Osteocyte (in vitro differentiated cells): ENCODE data around the gene USP38. TPM values are rescaled to one million over a fixed set of nuclear protein-coding genes. Genes with fewer than 3 reads are reported as not detected.
A peak's percentile ranks its signal among the peaks of the same experiment; 100 is the strongest.

Experiments
- DNase-seq: peaks from one replicate; pipeline ENCODE4 v3.0.0; 2021; ENCODE audit warnings: mixed read lengths; ENCODE audit not compliant: unreplicated experiment; ENCODE audit errors: extremely low spot score
- H3K27ac Mint-ChIP-seq: one replicate; pipeline ENCODE4 v1.8.0; 2021; ENCODE audit warnings: mild to moderate bottlenecking, mixed read lengths; ENCODE audit not compliant: unreplicated experiment
- H3K27me3 Mint-ChIP-seq: one replicate; pipeline ENCODE4 v1.8.0; 2021; ENCODE audit warnings: mixed read lengths; ENCODE audit not compliant: unreplicated experiment
- H3K36me3 Mint-ChIP-seq: one replicate; pipeline ENCODE4 v1.8.0; 2021; ENCODE audit warnings: mixed read lengths; ENCODE audit not compliant: unreplicated experiment
- H3K4me1 Mint-ChIP-seq: one replicate; pipeline ENCODE4 v1.8.0; 2021; ENCODE audit warnings: mixed read lengths; ENCODE audit not compliant: unreplicated experiment
- H3K4me3 Mint-ChIP-seq: one replicate; pipeline ENCODE4 v1.8.0; 2021; ENCODE audit warnings: mild to moderate bottlenecking, moderate library complexity, mixed read lengths; ENCODE audit not compliant: unreplicated experiment
- H3K9me3 Mint-ChIP-seq: one replicate; pipeline ENCODE4 v1.8.0; 2021; ENCODE audit warnings: mixed read lengths; ENCODE audit not compliant: unreplicated experiment
- total RNA-seq: library from RNA; stranded (reverse); gene quantifications from 2 replicates; pipeline ENCODE4 v1.2.1, GENCODE V29; 2021
- TF ChIP-seq, protein P1 (sequence below): fragments of 200-600 bp; sonication (generic); IDR thresholded peaks from 2 replicates; pipeline ENCODE4 v1.5.0; 2021; ENCODE audit warnings: antibody characterized with exemption, mild to moderate bottlenecking, moderate library complexity

USP38 gene
- total RNA-seq, 1 donor from 2014 or later = 19.5 TPM

DNA sequence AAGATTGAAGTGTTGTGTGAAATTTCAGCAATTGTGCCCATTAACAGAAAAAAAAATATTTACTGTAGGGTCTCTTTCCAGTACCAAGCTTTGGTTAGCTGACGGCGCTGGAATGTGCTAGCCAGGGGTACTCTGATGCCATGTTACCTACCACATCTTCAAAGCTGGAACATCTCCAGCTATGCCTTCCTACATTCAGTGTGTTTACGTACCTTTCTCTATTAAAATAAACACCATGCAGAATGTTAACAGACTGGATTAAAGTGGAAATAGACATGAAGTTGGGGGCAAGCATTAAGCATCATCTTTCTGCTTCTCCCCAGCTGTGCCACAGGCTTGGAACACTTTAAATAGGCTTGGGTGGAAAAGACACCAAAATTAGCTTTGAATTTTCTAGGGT, 65.9 kb downstream of the USP38 start:
- Mint-ChIP-seq H3K27me3 (no peaks in the 10 kb centered on the region), H3K4me1 (peaks cover 25% of the 10 kb centered on the region), H3K36me3 (no peaks in the 10 kb centered on the region), H3K9me3 (no peaks in the 10 kb centered on the region), H3K27ac (no peak overlapping the region), H3K4me3 (no peak overlapping the region)
- TF ChIP-seq, protein P1, sequence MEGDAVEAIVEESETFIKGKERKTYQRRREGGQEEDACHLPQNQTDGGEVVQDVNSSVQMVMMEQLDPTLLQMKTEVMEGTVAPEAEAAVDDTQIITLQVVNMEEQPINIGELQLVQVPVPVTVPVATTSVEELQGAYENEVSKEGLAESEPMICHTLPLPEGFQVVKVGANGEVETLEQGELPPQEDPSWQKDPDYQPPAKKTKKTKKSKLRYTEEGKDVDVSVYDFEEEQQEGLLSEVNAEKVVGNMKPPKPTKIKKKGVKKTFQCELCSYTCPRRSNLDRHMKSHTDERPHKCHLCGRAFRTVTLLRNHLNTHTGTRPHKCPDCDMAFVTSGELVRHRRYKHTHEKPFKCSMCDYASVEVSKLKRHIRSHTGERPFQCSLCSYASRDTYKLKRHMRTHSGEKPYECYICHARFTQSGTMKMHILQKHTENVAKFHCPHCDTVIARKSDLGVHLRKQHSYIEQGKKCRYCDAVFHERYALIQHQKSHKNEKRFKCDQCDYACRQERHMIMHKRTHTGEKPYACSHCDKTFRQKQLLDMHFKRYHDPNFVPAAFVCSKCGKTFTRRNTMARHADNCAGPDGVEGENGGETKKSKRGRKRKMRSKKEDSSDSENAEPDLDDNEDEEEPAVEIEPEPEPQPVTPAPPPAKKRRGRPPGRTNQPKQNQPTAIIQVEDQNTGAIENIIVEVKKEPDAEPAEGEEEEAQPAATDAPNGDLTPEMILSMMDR = no peak
- DNase-seq = no peak

DNA sequence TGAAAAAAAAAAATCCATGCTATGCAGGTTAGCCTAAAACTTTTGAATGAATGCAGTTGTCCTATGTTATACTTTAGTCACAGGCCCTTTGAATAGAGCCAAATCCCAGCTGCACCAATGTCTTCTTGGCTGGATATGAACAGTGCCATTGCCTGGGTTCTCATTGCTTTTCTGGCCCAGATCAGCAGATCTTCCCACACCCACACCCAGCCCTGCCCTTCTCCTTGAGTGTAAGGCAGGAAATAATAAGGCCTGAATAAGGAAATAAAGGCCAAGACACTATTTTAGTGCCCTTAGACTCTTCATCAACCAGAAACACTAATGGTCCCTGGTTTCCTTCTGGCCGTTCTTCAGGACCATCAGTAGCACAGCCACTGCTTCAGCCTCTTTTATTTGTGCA, 66.6 kb downstream of the USP38 start:
- peak overlapping the region; percentile 38 for H3K27ac Mint-ChIP-seq
- H3K27me3 Mint-ChIP-seq = no peaks in the 10 kb centered on the region
- TF ChIP-seq, protein P1 = no peak
- no peak overlapping the region for H3K4me3 Mint-ChIP-seq
- H3K9me3 Mint-ChIP-seq = no peaks in the 10 kb centered on the region
- H3K4me1 Mint-ChIP-seq = peaks cover 25% of the 10 kb centered on the region
- DNase-seq = no peak
- H3K36me3 Mint-ChIP-seq = no peaks in the 10 kb centered on the region

DNA sequence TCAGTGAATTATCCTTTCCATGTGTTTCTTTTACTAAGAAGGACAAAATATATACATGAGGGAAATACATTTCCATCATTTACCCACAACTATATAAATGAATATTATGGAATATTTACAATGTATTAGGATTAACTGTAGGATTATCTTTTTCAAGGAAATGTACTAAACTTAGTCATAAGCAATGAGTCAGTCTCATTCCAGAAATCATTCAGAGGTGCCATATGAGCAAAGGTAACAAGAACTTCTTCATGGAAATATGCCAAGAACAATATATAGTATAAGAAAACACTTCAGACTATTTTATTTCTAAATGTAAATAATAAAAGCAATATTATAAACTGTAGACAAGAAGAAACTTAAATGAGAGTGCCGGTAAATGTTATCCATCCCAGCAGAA, 67.1 kb downstream of the USP38 start:
- Mint-ChIP-seq H3K36me3 (no peaks in the 10 kb centered on the region), H3K27me3 (no peaks in the 10 kb centered on the region), H3K4me1 (peaks cover 25% of the 10 kb centered on the region), H3K9me3 (no peaks in the 10 kb centered on the region), H3K4me3 (no peak overlapping the region), H3K27ac (no peak overlapping the region)
- no peak for DNase-seq
- TF ChIP-seq, protein P1 = no peak

DNA sequence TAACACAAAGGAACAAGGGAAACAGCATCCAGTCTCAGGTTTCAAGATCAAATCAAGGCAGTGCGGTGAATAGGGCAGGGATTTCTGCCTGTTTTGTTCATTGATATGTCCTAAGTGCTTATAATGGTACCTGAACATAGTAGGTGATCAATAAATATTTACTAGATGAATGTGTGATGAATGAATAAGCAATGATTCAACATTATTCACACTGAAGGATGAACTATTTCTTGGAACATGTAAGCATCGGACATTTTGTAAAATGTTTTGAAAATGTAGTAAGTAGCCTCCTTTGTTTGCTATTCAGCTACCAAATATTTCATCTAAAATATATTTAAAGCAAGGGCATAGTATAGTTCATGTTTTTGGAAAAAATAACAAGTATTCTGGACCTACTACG, 67.8 kb downstream of the USP38 start:
- DNase-seq = no peak
- TF ChIP-seq, protein P1 = no peak
- Mint-ChIP-seq H3K4me3 (no peak overlapping the region), H3K27me3 (no peaks in the 10 kb centered on the region), H3K27ac (no peak overlapping the region), H3K4me1 (peaks cover 25% of the 10 kb centered on the region), H3K9me3 (no peaks in the 10 kb centered on the region), H3K36me3 (no peaks in the 10 kb centered on the region)

DNA sequence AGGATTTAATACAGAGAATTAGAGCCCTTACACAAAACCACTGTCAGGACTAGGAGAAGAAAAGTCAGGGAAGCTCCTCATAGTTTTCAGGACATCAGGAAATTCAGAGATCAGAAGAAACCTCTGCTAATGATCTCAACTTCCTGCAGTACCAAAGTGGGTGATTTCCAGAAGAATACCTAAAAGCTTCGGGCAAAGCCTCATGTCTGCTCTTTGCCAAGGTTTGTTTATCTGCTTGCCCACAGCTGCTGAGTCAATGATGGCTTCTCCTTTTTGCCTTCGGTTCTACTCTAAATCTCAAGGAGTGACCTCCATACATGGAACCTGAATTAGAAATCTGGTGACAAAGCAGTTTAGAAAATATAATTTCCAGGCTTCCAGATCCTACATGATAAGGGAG, 68.4 kb downstream of the USP38 start:
- H3K9me3 Mint-ChIP-seq = no peaks in the 10 kb centered on the region
- peaks cover 25% of the 10 kb centered on the region for H3K4me1 Mint-ChIP-seq
- no peak overlapping the region for H3K4me3 Mint-ChIP-seq
- no peaks in the 10 kb centered on the region for H3K36me3 Mint-ChIP-seq
- DNase-seq = no peak
- no peak overlapping the region for H3K27ac Mint-ChIP-seq
- TF ChIP-seq, protein P1 = no peak
- no peaks in the 10 kb centered on the region for H3K27me3 Mint-ChIP-seq
